Femur (tissue), 1 donor: Measurements from ENCODE around the gene PDE1C.

Experiments
- DNase-seq: peaks from one replicate; pipeline ENCODE4 v3.0.0-alpha.2; 2017

PDE1C gene

GRCh38 chr7:31935124-31936054 is 134.8 kb downstream of the PDE1C start:
- DNase-seq: no peak

GRCh38 chr7:31934551-31934950 is 135.7 kb downstream of the PDE1C start:
- DNase-seq: no peak

- no peak for DNase-seq
Observed at GRCh38 chr7:31933481-31933880, 136.7 kb downstream of the PDE1C start.

- no peak for DNase-seq
Observed at GRCh38 chr7:31926991-31927584, 143.1 kb downstream of the PDE1C start.

- no peak for DNase-seq
Observed at GRCh38 chr7:31925753-31926454, 144.3 kb downstream of the PDE1C start.

GRCh38 chr7:31924251-31924650 is 146.0 kb downstream of the PDE1C start:
- DNase-seq: no peak

GRCh38 chr7:31922848-31923247 is 147.4 kb downstream of the PDE1C start:
- DNase-seq: no peak

GRCh38 chr7:31921047-31921446 is 149.2 kb downstream of the PDE1C start:
- DNase-seq: no peak

- no peak for DNase-seq
Observed at GRCh38 chr7:31919678-31920369, 150.4 kb downstream of the PDE1C start.

- DNase-seq: no peak
Observed at GRCh38 chr7:31918706-31919393, 151.4 kb downstream of the PDE1C start.

- no peak for DNase-seq
Observed at GRCh38 chr7:31917256-31917655, 153.0 kb downstream of the PDE1C start.

GRCh38 chr7:31910191-31910590 is 160.0 kb downstream of the PDE1C start:
- DNase-seq: no peak

- no peak for DNase-seq
Observed at GRCh38 chr7:31906479-31907171, 163.6 kb downstream of the PDE1C start.

GRCh38 chr7:31903962-31904361 is 166.2 kb downstream of the PDE1C start:
- no peak for DNase-seq

GRCh38 chr7:31899356-31899927 is 170.8 kb downstream of the PDE1C start:
- DNase-seq: no peak

- DNase-seq: no peak
Observed at GRCh38 chr7:31896925-31897324, 173.3 kb downstream of the PDE1C start.

- DNase-seq: no peak
Observed at GRCh38 chr7:31894308-31894707, 175.9 kb downstream of the PDE1C start.

- no peak for DNase-seq
Observed at GRCh38 chr7:31893365-31893764, 176.8 kb downstream of the PDE1C start.

GRCh38 chr7:31892099-31892829 is 177.9 kb downstream of the PDE1C start:
- no peak for DNase-seq

- DNase-seq: no peak
Observed at GRCh38 chr7:31890766-31891165, 179.4 kb downstream of the PDE1C start.

- DNase-seq: no peak
Observed at GRCh38 chr7:31890198-31890597, 180.0 kb downstream of the PDE1C start.
